GM19452 (cell line): ENCODE data around the gene RFT1.

Source experiments
- ATAC-seq: cut with Tn5 transposase; IDR thresholded peaks from one replicate; pipeline ENCODE4 v1.9.1; 2021; ENCODE audit not compliant: unreplicated experiment

RFT1 gene

DNA sequence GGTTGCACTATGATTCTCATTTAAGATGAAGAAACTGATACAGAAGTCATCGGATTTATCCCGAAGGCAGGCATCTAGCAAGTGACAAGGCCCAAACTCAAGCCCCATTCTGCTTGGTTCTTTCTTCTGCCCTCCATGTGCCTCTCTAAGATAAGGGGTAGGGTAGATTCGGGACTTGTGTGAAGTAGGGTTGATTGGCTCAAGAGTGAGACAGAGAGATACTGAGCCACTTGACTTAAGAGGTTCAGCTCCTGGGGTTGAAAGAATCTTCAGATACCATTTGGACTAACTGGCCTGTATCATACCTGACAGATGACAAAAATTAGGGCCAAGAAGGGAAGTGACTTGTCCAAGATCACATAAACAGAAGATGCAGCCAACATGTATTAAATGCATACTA, 891 bp downstream of the RFT1 start:
- no peak for ATAC-seq

DNA sequence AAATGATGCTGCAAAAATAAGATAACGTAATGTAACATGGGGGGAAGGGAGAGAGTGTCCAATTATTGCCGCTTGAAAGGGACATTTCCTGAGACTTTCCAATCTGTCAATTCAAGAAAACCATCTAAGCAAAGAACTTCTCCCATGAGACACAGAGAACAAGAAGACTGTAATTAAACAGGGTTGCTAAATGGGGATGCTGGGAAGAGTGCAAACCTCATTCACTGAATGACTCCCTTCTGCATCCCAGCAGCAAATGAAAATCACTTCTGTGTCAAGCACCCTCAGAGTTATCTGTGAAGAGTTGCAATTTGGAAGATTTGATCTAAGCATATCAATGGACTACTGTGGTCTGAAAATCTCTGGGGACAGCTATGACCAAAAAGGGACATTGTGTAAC, 3.6 kb downstream of the RFT1 start:
- no peak for ATAC-seq

DNA sequence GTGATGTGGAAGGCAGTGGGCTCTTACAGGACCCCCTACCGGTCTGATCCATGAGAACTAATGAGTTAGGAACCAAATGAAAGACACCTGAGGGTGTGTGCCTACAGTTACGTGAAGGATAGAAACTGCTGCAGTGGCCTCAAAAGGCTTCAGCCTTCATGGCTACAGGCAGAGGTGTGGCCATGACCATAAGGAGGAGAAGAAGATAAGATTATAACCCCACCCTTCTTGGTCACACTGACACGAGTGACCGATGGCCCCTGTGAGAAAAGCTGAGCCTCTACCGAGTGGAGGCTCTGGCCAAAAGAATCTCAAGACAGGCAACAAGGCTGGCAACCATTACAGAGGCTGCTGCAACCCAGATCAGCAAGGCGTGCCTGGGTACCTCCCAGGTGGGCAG, 6.3 kb downstream of the RFT1 start:
- ATAC-seq, result no peak

DNA sequence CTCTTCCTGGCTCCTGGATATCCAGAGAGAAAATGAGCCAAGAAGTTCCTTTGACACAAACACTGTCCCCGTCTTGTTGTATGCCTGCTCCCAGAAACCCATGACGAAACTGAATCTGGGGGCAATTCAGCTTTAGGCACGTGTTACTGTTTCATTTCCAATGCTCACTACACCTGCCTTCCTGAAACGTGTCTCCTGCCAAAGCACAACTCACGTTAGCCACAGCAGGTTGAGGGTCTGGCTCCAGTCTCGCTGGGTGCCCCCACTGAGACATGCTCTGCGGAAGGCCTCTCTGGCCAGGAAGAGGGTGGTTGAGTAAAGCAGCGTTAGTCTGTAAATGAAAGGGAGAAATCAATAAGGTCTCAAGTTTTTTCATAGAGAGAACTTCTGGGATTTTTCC, 6.7 kb downstream of the RFT1 start:
- no peak for ATAC-seq

DNA sequence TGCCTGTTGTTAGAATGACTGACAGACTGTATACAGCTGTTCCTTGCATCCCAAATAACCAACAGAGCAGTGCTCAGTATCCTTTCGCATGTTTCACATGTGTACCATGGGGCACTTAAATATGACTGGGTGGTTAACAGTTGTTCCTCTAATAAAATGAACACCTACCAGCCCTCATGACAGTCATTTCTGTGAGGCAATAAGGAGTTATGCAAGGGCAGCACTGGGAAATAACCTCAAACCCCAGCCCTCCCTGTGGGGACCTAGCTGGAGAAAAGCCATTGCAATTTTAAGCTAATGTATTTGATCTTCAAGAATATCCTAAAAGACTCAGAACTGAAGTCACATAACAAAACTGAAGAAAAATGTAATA, 7.3 kb downstream of the RFT1 start:
- ATAC-seq, result no peak

DNA sequence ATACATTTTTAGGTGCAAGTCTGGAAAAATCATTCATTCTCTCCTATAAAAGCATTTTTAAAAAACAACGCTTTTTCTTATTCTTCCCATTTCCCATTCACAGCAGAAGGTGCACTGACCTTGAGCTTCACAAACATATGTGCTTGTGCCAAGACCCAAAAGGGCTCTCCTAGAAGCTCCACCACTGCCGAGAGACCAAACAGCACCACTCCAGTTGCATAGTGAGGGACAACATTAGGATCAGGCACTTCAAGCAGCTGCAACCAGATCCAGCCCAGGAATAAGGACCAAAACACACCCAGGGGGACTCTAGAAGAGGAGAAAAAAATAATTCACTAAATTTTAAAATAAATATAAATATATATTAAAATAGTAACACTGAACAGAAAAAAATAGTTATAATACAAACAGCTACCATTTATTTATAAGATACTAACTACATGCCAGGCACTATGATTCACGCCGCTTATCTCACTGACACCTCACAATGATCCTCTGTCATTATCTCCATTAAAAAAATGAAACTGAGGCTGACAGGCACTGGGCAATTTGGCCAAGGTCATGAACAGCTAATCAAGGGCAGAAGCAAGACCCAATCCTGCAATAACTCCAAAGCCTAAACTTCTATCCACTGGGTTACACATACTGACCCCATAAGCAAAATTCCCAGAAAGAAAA, 7.8 kb downstream of the RFT1 start:
- ATAC-seq, result no peak

DNA sequence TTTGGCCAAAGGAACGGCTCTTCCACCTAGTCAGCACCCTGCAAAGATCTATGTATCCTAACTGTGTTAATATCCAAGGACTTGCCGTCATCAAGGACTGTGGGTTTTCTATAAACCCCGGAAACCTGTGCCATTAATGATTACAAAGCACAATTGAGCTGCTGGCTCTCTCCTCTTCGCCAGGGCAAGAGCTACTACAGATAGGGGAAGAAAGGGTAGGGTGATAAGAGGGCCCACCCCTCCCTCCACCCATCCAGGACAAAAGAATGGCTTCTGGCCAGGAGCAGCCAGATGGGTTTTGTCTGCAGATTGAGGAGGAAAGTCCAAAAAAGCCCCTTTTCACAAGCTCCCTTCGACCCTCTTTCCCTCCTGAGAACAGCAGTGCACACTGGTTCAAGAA, 9.9 kb downstream of the RFT1 start:
- ATAC-seq, result no peak

DNA sequence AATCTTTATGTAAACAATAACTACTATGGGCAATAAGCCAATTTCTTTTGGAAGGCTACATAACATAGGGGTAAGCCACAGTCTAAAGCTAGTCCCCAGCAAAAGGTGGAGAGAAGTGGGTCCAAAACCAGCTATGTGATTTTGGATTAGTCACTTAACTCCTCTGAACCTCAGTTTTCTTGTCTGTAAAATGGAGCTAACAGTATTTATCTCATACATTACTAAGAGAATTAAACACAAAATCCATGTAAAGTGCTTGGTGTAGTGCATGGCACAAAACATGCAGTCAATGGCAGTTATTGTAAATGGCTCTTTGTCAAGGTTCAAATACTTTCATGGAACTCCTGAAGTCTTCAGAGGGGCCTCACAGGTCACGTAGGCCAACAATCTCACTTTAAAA, 13.3 kb downstream of the RFT1 start:
- ATAC-seq, result no peak

DNA sequence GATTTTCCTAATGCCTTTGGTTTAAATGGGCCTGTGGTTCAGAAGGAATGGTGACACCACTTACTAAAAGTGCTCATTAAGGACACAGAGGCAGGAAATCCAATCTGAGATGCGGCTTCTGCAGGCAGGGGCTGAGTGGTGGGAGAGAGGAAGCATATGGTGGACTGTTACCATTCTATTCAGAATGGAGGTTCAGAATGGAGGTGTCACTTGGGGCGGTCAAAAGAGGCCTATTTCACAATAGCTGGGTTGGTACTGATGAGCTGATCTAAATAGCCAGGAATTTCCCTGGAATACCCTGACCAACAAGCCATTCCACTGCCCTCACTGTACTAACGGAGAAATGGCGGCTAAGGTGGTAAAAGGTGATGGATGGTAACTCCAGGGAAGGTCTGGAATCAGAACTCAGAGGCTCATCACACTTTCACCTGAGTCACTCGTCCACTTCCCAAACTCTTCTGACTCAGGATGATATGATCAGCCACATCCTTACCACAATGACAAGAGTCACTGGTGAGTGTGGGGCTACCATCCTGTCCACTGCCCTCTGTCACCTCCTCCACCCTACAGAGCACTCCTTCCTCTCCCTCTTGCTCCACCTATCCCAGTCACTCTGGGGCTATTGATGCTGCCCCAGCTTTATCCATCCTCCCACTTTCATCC, 15.7 kb downstream of the RFT1 start:
- ATAC-seq, result no peak

DNA sequence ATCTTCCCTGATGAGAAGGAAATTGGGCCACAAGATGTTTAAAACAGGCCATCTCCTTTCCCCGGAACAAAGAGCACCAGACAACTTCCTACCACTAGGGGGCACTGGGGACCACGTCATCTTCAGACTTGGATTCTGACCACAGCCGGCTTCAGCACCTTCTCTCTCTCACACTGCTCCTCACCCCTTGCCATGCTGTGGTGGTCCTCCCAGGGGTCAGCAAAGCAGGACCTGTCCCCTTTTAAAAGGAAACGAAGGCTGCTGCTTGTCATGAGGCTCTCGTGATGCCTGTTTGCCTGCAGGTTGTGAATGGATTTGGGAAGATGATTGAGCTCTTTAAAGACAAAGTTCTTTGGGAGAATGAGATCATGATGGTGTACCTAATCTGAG, 16.2 kb downstream of the RFT1 start:
- ATAC-seq, result peak; percentile 73

DNA sequence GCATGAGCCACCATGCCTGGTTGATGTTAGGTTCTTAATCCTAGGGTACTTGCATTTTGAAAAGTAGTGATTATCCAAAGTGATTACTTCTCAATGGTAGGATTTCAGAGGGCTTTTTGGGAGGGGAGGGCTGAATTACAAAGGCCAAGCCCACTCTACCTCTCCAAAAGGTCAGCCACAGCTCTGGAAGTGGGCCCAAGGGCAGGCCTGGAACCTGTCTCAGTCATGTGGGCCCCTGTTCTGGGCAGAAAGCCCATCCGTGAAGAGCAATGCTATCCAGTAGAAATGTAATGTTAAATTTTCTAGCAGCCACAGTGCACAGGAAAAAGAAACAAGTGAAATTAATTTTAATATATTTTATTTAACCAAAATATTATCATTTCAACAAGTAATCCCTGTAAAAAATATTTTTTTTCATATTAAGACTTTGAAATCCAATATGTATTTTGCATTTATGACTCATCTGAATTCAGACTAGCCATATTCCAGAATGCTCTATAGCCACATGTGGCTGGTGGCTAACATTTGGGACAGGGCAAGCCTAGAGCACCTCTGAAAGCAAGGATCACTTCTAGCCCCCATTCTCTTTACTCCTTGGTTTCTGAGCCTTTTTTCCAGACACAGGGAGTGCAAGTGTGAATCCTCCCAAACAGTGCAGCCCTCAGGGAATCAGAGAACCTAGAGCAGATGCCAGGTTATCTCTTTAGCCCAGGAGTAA, 16.8 kb downstream of the RFT1 start:
- ATAC-seq, result no peak

DNA sequence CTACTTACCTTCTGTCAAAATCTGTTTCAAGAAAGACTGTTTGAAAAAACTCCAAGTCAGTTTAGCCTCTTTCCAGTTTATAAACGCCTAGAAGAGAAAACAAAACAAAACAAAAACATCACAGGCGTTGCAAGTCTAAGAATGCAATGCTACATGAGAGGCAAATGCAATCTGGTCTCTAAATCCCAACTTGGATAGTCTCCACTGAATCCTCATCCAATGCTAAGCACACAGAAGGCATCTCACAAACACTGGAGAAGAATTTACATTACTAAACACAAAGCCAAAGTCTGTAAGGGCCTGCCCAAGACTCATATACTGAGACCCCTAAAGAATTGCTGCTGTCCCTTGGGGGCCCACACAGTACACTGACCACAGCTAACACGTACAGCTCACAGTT, 18.4 kb downstream of the RFT1 start:
- no peak for ATAC-seq

DNA sequence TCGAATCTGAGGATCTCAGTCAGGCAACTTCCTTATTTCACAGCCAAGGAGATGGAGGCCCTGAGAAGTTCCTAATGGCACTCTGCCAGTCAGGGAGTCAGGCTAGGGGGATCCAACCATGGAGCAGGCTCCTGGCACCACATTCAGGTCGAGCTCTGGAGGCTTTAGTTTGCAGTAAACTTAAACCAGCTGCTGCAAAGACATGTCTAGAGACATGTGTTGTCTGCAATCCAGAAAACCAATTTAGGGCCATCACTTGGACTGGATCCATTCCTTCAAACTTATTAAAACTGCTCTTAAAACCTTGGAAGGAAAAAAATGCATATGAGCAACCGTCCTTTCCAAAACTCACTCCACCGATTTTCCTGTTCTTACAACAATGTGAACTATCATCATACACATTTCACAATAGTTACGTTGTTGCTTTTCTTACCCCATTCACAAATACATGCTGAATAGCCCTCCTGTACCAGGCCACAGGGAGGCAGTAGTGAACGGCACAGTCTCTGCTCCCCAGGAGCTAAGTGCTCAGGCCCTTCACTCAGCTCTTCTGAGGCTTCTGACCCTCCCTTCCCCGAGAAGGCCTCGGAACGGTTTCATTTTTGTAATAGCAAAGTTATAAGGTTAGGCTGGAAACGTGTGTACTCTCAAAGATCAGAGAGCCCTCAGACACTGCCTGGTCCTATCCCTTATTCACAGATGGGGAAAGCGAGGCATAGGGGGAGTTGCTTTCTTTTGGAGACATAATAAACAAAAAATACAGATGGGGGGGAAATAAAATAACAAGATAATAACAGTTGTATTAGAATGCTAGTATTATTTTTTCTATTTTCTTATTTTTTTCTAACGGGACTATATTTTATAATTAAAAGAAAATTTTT, 20.1 kb downstream of the RFT1 start:
- no peak for ATAC-seq

DNA sequence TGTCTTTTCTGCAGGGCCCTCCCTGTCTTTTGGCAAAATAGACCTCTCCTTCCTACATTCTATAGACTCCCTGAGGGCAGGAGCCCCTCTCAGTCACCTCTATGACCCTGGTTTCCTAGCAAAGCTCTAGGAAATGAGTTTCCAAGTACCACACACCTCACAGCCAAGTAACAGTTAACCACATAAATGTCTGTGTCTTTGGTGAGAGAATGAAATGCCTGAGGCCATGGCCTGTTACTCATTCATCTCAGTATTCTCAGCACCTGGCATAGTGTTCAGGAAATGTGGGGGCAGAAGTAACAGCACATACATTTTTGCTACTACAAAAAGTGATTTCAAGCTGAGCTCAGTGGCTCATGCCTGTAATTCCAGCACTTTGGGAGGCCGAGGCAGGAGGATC, 21.0 kb downstream of the RFT1 start:
- ATAC-seq, result no peak

DNA sequence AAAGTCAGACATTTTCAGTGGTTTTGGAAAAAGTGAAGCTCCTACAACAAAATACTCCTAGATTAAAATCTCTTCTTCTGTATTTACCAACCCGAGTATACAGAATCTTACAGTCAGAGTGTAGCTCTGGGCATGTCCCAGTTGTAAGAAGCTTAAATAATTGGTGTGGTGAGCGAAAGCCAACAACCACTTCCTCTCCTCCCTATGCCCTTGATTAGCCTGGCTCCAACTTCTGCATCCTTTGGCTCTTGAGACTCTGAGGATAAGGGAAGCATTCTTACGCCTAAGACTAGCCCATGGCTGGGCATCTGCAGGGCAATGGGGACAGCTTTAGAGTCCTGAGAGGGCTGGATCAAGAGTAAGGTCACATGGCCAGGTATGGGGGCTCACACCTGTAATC, 25.5 kb downstream of the RFT1 start:
- no peak for ATAC-seq

DNA sequence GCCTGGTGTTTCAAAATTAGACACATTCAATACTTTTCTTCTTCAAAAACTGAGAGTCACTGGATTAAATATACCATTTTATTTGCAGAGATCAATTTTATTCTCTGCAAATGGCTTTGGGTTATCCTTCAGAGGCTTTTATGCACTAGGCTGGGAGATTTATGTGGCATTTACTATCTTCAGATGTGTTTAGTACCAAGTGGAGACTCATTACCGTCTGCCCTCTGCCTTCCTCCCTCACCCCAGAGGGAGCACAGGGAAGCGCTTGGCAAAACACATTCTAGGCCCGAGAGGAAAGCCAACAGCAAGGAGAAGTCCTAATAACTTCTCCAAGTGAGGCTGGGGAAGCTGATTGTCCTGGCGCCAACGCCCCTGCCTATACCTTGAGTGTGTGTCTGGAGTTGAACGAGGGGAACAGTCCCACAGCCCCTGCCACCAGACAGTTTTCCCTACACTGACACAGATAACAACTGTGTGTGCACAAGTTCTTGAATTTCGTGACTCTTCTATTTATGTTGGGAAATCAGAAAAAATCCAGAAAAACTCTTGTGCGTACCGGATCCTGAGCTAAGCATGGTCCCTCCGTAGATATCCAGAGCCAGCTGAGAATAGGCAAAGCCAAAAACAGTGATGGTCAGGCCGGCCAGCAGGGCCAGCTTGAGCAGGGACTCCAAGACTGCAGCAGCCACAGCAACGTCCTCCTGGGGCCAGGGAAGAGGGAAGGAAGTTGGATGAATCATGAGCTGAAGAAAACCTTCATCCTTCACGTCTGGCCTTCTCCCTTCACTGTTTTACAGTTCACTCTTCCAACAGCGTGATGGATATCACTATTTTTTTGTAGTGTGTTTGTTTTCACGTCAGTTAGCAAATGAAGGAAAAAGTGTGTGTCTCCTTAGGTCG, 26.6 kb downstream of the RFT1 start:
- no peak for ATAC-seq

DNA sequence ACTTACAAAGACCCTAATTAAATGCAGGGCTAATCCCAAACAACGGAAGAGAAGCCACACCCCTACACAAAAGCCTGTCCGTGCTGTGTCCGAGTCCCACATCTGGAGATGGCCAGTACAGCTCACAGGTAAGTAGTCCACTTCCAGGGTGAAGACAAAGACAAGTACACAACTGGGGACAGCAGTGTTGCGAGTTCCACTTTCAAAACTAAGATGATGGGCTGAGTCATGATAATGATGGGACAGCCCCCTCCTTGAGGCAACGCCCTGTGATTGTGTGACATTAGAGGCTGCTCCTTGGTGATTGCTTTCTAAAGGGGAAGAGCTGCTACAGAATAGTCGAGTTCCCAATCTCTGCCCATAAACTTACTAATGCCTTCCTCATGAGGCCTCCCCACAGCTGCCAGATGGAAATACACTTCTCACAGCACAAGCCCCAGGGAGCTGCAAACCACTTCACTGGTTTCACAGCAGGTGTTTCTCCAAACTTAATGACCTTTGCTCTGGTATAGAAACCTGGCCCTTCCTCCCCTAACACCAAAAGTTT, 27.6 kb downstream of the RFT1 start:
- peak; percentile 77 for ATAC-seq

DNA sequence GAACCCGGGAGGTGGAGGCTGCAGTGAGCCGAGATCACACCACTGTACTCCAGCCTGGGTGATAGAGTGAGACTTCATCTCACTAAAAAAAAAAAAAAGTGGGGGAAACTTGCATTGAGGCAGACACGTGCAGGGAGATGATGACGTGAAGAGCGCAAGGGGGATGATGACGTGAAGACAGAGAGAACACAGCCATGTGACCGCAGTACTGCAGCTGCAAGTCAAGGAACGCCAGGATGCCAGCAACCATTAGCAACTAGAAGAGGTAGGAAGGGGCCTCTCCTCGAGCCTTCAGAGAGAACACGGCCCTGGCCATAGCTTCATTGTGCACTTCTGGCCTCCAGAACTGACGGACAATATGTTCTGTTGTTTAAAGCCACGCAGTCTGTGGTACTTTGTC, 28.3 kb downstream of the RFT1 start:
- no peak for ATAC-seq

DNA sequence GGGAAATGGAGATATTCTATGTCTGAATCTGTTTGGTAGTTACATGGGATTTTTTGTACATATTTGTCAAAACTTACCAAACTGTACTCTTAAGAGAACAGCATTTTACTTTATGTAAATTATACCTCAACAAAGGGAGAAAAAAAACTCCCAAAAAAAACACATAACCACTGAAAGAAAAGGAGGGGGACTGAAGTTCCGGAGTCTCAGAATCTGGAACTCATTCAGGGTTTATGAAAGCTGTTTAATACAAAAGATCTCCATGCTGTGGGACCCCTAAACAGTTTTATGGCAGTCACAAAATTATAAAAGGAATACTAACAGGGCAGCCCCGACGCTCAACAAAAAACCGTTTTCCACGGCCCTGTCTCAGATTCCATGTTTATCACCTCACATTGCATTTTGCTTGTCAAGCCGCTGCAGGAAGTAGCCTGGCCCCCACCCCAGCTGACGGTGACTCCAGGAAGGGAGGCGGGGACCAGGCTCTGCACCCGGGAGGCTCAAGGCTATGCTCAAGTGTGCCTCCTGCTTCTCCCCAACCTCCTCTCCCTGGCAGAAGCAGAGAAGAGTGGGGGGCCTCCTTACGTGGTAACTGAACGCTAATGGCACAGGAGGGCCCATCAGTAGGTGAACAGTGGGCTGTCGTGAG, 29.3 kb downstream of the RFT1 start:
- ATAC-seq, result no peak

DNA sequence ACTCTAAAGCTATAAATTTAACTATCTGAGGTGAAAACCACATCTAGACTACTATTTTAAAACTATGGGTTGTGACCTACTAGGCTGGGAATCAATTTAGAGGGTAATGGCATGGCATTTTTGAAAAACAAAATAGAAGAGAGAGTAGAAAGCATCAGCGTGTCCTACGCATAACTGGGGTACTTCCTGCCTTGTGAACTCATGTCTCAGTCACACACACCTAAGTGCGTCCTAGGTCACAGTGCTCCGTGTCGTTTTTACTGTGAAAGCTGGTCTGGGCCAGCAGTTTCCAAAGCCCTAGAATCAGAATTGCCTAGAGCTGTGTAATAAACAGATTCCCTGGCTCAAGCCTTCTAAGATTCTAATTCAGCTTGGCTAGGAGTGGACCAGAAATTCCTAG, 32.3 kb downstream of the RFT1 start:
- ATAC-seq, result no peak
